GM19438 (cell line): ENCODE measurements around the gene C14orf180.

Experiments used
- ATAC-seq: cut with Tn5 transposase; IDR thresholded peaks from one replicate; pipeline ENCODE4 v1.9.1; 2021; ENCODE audit warnings: low read depth; ENCODE audit not compliant: unreplicated experiment

C14orf180 gene

DNA sequence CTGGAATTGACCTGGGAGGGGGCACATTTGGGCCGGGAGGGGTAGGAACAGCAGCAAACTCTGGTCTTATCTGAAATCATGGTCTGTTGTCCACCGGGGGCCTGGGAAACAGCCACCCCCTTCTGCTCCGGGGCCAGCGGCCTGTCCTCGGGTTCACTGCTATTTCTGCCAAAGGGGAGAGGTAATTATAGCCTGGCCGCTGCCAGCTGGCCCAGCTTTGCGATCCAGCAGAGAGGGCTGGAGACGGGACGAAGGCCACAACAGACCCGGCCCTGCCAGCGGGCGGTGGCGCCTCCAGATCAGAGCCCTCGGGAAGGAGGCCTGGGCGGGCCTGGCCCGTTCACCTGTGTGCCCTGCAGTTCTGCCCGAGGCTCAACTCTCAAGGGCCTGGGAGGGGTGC lies at the start of gene C14orf180:
Gene C14orf180 (plus strand): TSS at position 258 of the 400 bp plus-strand sequence. CDS start 6,667 bp downstream, outside the sequence.
- ATAC-seq = no peak

DNA sequence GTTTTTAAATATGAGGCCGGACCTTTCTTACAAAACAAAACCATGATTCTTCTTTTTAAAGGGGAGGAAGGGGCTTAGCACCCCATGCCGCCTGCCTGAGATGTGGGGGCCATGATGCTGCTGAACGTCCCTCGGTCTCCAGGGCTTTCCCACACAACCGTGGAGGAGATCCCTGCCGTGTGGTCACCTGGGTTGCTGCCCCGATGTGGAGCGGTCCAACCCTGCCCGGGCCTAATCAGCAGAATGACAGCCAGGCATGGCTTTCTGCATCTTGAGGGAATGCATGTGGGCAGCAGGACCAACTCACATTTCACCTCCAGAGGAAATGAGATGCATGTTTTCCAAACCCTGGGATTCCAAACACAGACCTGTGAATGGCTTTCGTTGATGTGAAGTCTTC lies 48.9 kb upstream of the C14orf180 start:
- ATAC-seq = no peak

DNA sequence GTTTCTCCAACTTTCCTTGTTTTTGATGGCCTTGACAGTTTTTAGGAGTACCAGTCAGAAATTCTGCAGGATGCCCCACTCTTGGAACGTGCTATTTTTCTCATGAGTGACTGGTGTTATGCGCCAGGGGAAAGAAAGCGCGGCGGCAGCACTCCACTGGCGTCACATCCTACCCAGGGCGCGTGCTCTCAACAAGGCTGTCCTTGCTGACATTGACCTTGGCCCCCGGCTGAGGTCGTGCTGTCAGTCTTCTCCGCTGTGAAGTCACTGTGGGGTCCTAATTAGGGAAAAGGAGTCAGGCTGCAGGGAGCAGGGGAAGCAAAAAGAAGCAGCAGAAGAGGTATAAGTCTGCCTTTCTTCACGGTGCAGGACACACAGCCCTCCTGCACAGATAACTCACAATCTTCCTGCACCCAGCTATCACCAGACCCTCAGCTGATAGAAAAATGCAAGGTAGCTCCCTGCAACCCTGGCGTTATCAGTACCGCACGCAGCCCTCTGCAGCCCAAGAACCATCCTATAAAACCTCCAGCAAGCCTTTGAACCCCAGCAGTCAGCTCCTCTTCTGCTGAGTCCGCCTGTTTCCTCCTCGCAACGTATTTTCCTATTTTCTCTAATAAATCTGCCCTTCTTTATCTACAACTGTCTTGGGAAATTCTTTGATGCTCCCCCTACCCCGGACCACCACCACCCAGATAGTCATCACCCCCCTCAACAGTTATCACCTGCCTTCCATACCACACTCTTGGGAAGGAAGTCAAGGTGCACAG lies 48.0 kb upstream of the C14orf180 start:
- no peak for ATAC-seq

DNA sequence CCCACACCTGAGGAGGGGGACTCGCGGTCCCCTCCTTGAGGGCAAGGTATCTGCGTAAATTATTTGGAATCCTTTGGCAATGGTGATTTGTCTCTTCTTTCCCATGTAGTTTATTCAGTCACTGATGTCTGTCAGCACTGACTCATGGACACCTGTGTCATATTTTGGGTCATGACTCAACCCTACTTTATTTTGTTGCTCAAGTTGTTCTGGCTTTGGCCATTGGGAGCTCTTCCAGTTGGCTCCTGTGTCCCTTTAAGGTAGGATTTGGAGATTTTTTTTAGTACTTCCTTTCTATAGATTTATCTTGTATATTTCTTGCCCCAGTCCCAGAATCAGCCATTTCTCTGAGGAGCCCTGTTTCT lies 47.4 kb upstream of the C14orf180 start:
- ATAC-seq = no peak

DNA sequence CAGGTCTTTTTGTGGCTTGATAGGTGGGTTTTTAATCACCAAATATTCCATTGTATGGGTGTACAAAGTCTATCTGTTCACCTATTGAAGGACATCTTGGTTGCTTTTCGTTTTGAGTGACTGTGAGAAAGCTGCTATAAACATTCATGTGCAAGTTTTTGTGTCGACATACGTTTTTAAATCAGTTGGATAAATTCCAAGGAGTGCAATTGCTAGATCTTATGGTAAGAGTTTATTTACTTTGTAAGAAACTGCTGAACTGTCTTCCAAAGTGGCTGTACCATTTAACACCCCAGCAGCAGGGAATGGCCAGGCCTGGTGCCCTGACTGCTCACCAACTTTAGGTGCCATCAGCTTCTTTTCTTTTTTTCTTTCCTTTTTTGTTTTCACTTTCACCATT lies 45.5 kb upstream of the C14orf180 start:
- no peak for ATAC-seq

DNA sequence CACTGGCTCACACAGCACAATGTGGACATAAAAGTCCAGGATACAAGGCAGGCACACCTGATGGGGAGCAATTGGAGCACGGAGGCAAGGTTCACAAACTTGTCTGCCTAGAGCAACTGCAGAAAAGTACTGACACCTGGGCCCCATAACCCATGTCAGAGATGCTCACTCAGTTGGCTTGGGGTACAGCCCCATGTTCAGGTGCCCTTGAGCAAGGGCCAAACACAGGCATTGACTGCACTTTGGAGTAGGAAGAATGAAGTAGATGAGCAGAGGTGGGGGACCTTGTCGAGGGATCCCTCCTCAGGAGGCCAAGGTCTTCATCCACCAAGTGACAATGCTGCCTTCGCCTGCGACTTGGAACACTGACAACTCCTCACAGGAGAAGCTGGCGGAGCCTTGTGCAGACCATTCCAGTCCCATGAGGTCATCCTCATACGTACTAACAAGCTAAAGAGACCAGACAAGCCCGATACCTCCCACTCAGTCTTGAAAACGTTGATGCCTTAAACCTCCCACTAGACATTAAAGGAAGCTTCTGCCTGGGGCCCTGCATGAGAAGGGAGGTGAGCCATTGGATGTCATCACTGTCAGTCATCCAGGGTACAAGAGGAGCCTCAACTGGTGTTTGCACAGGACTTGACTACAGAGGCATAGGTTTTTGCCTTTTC lies 42.5 kb upstream of the C14orf180 start:
- no peak for ATAC-seq

DNA sequence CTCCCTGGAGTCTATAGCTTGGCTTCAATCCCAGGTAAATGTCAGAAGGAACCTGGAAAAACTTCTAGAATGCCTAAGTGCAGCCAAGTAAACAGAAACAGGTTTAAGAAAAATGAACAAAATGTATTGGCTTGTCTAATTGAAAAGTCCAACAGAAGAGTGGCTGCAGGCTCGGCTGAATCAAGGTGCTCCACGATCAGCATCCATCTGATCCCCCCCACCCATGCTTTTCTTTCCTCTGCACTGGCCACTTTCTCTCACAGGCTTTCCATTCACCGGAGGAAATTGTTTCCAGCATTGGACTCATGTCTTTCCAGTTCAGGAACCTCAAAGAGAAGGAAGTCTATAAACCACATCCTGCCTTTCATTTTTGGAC lies 42.0 kb upstream of the C14orf180 start:
- no peak for ATAC-seq

DNA sequence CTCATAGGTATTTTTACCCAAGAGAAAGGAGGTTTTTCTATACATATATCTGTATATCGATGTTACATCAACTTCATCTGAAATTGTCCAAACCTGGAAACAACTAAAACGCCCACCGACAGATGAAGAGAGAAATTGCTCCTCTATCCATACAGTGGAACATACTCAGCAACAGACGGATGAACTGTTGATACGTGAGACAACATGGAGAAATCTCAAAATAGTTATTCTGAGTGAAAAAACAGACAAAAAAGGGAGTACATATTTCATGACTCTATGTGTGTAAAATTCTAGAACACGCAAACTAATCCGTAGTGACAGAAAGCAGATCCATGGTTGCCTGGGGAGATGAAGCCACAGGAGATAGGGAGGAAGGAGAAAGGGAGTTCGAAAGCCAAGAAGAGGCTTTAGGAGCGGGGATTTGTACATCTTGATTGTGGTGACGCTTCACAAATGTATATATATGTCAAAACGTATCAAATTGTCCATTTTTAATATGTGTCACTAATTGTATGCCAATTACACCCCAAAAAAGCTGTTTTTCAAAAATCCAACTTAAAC lies 37.6 kb upstream of the C14orf180 start:
- ATAC-seq = no peak

DNA sequence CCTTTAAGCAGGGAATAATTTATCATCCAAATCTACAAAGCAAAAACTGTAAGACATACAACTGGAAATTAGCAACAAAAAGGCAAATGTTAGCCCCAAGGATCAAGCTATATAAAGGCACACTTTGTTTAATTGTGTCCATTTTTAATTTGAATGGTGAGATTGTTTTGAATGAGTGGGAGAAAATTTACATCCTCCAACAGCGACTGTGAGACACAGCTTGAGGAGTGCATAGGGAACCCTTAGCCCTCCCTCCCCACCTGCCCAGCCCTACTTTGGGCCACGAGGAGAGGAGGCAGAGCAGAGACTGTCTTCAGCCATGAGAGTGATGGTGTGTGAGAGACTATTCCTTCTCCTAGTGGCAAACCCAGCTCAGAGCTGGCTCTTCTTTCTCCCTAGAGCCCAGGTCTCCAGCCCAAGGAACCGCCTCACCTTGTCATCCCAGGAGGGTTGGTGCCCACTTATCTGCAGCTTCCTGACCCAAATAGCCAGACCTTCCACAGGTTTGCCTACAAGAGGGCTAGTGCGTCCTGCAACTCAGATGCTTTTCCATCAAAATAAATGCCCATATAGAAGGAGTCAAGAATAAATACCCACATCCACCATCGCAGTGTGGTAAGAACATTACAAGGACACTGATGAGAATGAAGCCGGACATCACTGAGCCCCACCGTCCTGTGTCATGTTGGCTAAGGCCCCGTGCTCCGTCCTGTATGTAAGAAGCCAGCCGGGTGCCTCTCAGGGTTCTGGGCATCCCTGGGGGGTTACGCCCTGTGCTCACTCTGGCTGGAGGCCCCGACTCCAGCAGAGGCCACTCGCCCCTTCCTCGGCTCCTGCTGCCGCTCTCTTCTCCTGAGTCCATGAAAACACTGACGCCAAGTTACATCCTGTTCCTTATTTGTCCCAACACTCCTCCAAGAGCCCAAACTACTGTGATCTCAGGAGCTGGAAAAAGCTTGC lies 36.4 kb upstream of the C14orf180 start:
- no peak for ATAC-seq

DNA sequence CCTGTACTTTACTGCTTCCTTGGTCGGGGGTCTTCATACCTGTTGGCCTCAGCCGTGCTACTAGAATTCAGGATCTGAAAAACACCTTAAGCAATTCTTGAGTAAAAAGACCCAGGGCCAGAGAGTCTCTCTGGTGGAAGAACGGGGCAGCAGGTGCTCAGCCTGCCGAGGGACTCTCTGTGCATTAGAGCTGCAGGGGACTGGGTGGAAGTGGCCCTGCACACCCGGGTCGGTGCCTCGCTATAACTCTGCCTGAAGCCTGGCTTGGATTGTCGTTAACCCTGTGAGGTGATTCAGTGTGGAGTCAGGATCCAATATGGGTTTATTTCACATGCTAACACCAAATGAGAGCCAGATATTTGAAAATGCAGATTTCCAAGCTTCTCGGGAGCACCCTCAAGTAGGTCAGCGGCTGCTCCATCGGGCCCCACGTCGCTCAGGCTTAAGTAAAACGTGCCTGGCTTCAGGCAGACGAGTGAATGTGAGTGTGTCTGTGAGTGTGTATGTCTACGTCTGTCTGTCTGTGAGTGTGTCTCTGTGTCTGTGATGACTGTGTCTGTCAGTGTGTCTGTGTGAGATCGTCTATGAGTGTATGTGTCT lies 35.1 kb upstream of the C14orf180 start:
- no peak for ATAC-seq

DNA sequence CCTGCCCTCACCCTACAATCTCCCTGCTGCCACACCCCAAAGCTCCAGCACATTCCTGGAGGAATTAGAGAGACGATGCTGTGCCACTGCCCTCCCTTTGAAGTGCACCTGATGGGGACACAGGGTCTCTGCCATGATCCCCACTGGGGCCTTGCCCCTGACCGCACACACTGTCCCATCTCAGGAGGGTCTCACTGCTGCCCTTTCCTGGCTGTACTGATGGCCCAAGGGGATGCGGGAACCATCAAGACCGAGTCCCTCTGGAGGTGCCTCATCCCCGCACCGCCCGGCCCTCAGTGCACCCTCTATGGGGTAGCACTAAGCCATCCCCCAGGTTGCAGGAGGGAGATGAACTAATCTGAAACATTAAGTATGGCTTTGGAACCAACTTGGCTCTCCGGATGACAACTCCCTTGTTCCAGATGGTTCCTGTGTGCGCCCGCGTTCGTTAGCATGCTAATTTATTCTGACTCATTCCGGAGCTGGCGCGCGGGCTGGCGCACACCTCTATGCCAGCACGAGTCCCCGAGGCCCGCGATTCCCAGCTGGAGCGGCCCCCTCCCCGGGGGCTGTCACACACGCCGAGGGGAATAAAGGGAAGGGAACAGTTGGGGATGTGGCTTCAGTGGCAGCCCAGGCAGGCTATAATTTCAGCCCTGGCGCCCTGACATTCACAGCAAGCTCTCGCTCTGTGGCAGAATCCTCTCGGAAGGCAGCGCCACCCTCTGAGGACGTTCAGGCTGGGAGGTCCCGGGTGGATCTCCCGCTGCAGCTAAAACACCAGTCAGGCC lies 34.2 kb upstream of the C14orf180 start:
- no peak for ATAC-seq

DNA sequence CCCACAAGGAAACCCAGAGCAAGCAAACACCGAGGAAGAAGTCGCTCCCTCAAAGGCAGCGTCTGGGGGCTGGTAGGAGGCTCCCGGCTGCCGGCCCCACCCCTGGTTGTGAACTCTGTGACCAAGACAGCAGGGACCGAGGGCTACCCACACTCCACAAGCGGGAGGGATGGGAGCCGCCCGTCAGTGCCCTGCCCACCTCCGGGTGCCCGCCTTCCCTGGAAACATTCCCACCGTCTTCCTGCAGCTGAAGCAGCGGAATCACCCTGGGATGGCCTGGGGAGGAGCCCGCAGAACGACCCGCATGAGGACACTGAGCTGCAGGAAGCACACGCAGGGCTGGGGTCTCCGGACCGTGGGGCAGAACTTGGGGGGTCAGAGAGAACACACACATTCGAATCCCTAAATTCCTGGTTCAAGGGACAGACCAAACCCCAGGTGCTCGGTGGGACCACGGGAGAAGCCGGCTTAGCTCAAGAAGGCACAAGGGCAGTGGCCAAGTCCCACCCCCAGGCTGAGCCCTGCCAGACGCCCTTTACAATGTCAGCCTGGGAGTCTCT lies 33.5 kb upstream of the C14orf180 start:
- no peak for ATAC-seq

DNA sequence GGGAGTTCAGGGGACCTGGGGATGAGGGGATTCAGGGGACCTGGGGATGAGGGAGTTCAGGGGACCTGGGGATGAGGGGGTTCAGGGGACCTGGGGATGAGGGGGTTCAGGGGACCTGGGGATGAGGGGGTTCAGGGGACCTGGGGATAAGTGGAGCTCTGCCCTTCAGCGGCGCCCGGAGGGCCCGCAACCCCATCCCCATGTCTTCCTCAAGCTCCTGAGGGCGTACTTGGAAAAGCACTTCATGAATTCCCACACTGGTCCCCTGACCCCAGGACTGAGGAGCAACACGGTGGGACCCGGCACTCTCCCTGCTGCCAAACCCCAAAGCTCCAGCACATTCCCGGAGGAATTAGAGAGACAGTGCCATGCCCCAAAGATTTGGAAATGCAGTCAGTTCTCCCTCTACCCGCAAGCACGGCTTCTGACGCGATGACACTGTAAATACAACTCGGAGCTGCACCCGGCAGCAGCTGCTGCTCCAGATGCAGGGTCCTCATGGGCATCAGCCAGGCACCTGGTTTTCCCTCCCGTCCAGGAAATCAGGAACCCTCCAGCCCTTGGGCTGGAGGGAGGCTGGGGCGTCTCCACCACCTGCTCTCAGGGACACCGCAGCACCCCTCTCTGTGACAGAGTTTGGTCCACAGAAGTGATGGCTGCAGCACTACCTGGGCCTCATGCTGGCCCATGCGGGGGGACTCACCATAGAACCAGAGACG lies 32.8 kb upstream of the C14orf180 start:
- no peak for ATAC-seq

DNA sequence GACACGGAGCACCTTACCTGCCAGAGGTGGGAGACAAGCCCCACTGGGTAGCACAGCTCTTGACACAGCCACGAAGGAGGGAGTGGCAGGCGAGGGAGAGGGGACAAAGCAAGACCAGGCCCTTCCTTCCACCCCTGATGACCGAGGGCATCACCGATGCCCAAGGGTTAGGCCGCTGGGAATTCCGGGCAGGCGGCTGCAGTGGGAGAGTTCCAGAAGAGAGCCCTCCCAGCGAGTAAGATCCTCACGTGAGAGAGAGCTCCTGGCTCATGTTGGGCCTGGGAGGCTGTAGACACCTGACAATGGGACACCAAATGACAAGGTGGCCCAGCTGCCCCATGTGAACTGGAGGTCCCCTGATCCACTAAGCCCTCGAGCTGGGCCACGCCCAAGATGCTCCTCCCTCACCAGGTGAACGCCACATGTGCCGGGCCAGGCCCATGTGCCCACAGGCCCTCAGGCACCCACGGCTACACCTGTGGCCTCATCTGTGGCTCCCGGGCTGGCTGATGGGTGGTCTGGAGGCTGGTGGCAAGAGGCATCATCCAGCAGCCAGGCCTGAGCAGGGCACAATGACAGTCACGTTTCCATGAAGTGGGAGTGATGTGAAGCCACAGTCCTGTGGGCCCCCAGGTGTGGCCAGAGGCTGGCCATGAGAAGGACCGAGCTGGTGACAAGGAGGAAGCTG lies 32.1 kb upstream of the C14orf180 start:
- no peak for ATAC-seq

DNA sequence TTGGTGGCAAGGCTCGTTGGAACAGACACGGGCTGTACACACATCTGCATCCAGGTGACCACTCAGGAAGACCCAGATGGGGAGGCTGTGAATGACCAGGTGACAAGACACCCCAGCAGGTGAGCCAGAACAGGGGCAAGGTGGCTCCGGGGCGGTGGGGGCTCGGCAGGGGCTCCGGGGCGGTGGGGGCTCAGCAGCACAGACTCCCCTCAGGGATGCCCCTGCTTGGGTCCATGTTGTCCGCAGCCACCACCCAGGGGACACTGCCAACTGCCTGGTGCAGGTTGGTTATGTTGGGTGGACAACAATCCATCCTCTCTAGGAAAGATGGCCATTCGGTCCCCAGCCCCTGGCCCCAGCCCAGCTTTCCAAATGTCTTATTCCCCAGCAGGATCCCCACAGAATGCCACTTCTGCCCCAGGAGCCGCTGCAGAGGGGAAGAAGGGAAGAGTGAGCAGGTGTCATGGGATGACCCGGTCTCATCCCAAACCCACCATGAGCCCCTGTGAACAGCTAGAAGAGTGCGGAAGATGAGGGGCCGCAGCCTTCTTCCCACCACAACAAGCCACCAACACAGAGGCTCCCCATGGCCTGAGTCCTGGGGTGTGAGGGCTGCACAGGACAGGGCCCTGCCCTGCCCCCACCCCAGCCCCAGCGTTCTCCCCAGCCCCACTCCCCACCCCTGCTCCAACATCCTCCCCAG lies 31.4 kb upstream of the C14orf180 start:
- no peak for ATAC-seq

DNA sequence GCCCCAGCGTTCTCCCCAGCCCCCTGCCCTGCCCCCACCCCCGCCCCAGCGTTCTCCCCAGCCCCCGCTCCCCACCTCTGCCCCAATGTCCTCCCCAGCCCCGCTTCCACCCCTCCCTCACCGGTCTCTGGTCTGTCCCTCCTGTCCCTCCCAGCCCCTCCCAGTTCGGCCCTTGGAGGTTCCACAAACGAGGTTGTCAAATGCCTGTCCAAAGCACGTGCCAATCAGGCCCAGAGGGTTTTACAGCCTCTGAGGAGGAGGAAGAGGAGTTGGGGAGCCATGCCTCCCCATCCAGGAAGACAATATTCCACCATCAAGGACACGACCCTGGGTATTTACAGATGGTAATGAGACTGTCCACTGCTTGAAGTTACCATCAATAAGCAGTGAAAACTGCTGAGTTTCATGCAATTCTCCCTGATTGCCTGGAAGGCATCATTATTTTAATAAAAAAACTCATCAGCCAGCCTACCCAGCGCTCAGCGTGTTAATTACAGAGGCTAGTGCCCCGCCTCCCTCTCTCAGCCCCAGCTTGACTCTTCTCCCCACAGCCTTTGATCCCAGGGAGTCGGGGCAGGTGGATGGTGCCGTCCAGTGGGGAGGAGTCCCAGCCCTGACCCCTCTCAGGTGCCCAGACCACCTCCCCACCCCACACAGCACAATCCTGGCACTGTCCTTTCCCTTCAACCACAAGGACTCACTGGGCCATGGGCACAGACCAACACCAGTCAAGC lies 30.6 kb upstream of the C14orf180 start:
- ATAC-seq = no peak
